Cardiac fibroblast (primary cell): ENCODE results near the gene RALB.
A peak's percentile ranks its signal among the peaks of the same experiment; 100 is the strongest.

Experiments used
- DNase-seq, 2 donors: peaks; one replicate each; pipeline versions ENCODE4 v3.0.0 to v3.0.0-alpha.2; 2010; ENCODE audit warnings: low read depth in 2 of 2
- H3K4me3 ChIP-seq, 2 donors: replicated peaks in 1 of 2; 1 replicate in 1 of 2; 2 replicates in 1 of 2; pipeline ENCODE4 v1.5.1; 2011; ENCODE audit warnings: low read depth in 2 of 2, low read length in 2 of 2, mild to moderate bottlenecking in 2 of 2, moderate library complexity in 1 of 2
- CTCF ChIP-seq: IDR thresholded peaks from one replicate; pipeline ENCODE4 v1.5.1; 2011; ENCODE audit warnings: low read depth, mild to moderate bottlenecking, low read length, inconsistent platforms

Gene RALB

GRCh38 chr2:120220756-120221155 lies 31.9 kb upstream of the RALB start:
- no peak overlapping the region for H3K4me3 ChIP-seq
- no peak for DNase-seq
- TF ChIP-seq CTCF, result no peak

- TF ChIP-seq CTCF, result no peak
- H3K4me3 ChIP-seq, result no peak overlapping the region
- no peak for DNase-seq
Observed at GRCh38 chr2:120221616-120222015, 31.0 kb upstream of the RALB start.

GRCh38 chr2:120222186-120223033 lies 30.2 kb upstream of the RALB start:
- H3K4me3 ChIP-seq, result peak overlapping the region; percentile 36 to 65
- DNase-seq, result no peak

GRCh38 chr2:120223034-120223912 lies 29.4 kb upstream of the RALB start, which contains the start of gene TMEM185B:
TSS of gene TMEM185B (minus strand) at chr2:120223400. CDS start at chr2:120222976, 424 bp downstream.
- DNase-seq, result peak; percentile 84 to 88
- TF ChIP-seq CTCF, result peak; percentile 24

More at GRCh38 chr2:120222186-120223033, 30.2 kb upstream of the RALB start:
- no peak for TF ChIP-seq CTCF

GRCh38 chr2:120224256-120224655 lies 28.4 kb upstream of the RALB start:
- no peak for DNase-seq
- TF ChIP-seq CTCF, result no peak
- H3K4me3 ChIP-seq, result no peak overlapping the region

More at GRCh38 chr2:120223034-120223912, 29.4 kb upstream of the RALB start, which contains the start of gene TMEM185B:
- H3K4me3 ChIP-seq, result peak within 1 kb of the TSS; percentile 61 to 65

GRCh38 chr2:120224735-120225548 lies 27.7 kb upstream of the RALB start:
- no peak overlapping the region for H3K4me3 ChIP-seq
- no peak for DNase-seq
- no peak for TF ChIP-seq CTCF
